ENCODE data around the gene HELB.

GRCh38 chr12:66345212-66345611 lies 42.9 kb downstream of the HELB start:
- TF ChIP-seq TAF1 (IDR thresholded peaks at IDR 0.05; ENCODE audit: low read depth, low read length) = no peak
- TF ChIP-seq POLR2A (IDR thresholded peaks at IDR 0.05; ENCODE audit: low read depth, low read length) = no peak
- TF ChIP-seq POLR2AphosphoS5 (IDR thresholded peaks at IDR 0.05; ENCODE audit: low read depth, low read length) = no peak
- TF ChIP-seq SPI1 (IDR thresholded peaks at IDR 0.05; ENCODE audit: low read depth, low read length) = no peak

Data from GM12891 (cell line).